Body of pancreas (tissue), 4 donors: ENCODE measurements around the gene NCAPD2.
A peak's percentile ranks its signal among the peaks of the same experiment; 100 is the strongest.

Source experiments
- CTCF ChIP-seq, 7 experiments: fragments of 450-650 bp in 4 of 7; fragments of 200-600 bp in 3 of 7; sonication (generic) in 3 of 7; IDR thresholded peaks; one replicate each; pipeline ENCODE4 v1.5.1; 2016 to 2019; ENCODE audit warnings: antibody characterized with exemption in 7 of 7
- POLR2A ChIP-seq, 3 donors: fragments of 450-650 bp; IDR thresholded peaks; one replicate each; pipeline ENCODE4 v1.6.1; 2016; ENCODE audit warnings: antibody characterized with exemption in 3 of 3, mild to moderate bottlenecking in 2 of 3

GRCh38 chr12:6493497-6494257 lies at the start of gene NCAPD2:
- TF ChIP-seq CTCF (IDR thresholded peaks at IDR 0.05) (peak in 4 of 7 experiments; percentile 40 to 59 (median 49)), POLR2A (IDR thresholded peaks at IDR 0.05) (peak; percentile 2 to 32 (median 5))
